GM18868 (cell line): ENCODE data around the gene TPCN1.
"Not testable (repeated sequence)": the region's sequence is repeated elsewhere in the genome, so short reads cannot be mapped to it uniquely, and the experiment has no call there.

Experiments used
- ATAC-seq: cut with Tn5 transposase; IDR thresholded peaks from one replicate; pipeline ENCODE4 v1.9.1; 2021; ENCODE audit warnings: mild to moderate bottlenecking, moderate library complexity; ENCODE audit not compliant: unreplicated experiment

TPCN1 gene

GRCh38 chr12:113196582-113196981, 24.7 kb upstream of the TPCN1 start:
- ATAC-seq: no peak

GRCh38 chr12:113196990-113197389, 24.3 kb upstream of the TPCN1 start:
- ATAC-seq: peak; percentile 89

GRCh38 chr12:113197518-113198077, 23.7 kb upstream of the TPCN1 start:
- no peak for ATAC-seq

- ATAC-seq: no peak
These were observed 23.0 kb upstream of the TPCN1 start for GRCh38 chr12:113198296-113198695.

GRCh38 chr12:113200021-113200797, 21.1 kb upstream of the TPCN1 start:
- ATAC-seq: no peak

GRCh38 chr12:113201187-113202177, 19.8 kb upstream of the TPCN1 start:
- ATAC-seq: no peak

GRCh38 chr12:113202300-113203075, 18.8 kb upstream of the TPCN1 start:
- no peak for ATAC-seq

GRCh38 chr12:113203852-113204760, 17.2 kb upstream of the TPCN1 start:
- ATAC-seq: no peak

GRCh38 chr12:113204804-113205203, 16.5 kb upstream of the TPCN1 start:
- no peak for ATAC-seq

- ATAC-seq: not testable (repeated sequence)
These were observed 14.5 kb upstream of the TPCN1 start for GRCh38 chr12:113206802-113207201.

- ATAC-seq: no peak
These were observed 13.6 kb upstream of the TPCN1 start for GRCh38 chr12:113207613-113208040.

GRCh38 chr12:113208041-113208934, 13.0 kb upstream of the TPCN1 start:
- ATAC-seq: peak; percentile 78

- no peak for ATAC-seq
These were observed 10.1 kb upstream of the TPCN1 start for GRCh38 chr12:113211160-113211559.

- ATAC-seq: no peak
These were observed 6.3 kb upstream of the TPCN1 start for GRCh38 chr12:113214895-113215400.

- no peak for ATAC-seq
These were observed 5.2 kb upstream of the TPCN1 start for GRCh38 chr12:113216027-113216426.

- ATAC-seq: no peak
These were observed 577 bp upstream of the TPCN1 start for GRCh38 chr12:113220593-113221180.

GRCh38 chr12:113221997-113222729, 899 bp downstream of the TPCN1 start:
- no peak for ATAC-seq
